ENCODE data around the gene SUPT20HL2. TPM values are rescaled to one million over a fixed set of nuclear protein-coding genes. Genes with fewer than 3 reads are reported as not detected.

SUPT20HL2 gene
- total and polyA plus RNA-seq, 2 donors (not counting 3 experiments of a cell fraction or from before 2014, with no cell fraction given): not detected

DNA sequence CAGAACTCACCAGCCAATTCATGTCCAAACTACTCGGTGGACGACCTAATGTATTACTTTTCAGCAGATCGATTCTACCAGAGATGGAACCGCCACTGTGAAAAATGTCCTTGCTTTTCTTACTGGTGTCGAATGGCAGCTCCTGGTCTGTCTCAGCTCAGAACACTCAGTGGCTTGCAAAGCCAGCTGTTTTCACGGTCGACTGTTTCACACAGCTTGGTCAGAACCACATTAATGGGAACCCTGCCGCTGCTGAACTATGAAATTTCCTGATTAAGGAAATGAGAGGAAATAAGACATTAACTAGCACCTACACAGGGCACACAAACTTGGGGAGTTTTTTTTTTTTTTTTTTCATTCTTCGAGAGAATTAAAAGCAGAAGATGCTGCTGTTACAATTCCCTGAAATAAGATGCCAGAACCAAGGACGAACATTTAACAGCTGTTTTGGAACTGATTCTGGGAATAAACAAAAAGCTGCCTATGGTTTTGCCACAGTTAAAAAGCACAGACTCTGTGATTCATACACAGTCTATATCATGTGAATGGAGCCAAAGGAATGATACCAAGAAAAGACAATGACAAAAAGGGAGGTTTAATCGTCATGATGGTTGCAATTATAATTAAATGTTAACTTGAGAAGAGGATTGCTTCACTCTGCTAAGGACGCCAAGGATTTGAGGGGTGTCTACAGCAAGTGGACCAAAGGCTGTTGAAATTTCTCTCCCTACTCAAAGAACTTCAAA lies 31.3 kb downstream of the SUPT20HL2 start:
- Histone ChIP-seq H4K20me1 (replicated peaks; ENCODE audit: control insufficient read depth, extremely low read depth, insufficient read depth, low read length) (no peaks in the 10 kb centered on the region), H2AFZ (ENCODE audit: low read depth, low read length) (no peak overlapping the region), H3K4me1 (ENCODE audit: control insufficient read depth, extremely low read depth, insufficient read depth, low read length) (no peaks in the 10 kb centered on the region), H3K4me2 (ENCODE audit: insufficient read depth, low read length) (no peak overlapping the region), H3K27ac (ENCODE audit: insufficient read depth, low read depth, low read length) (no peak overlapping the region), H3K36me3 (ENCODE audit: control insufficient read depth in 2 of 2, extremely low read depth in 1 of 2, insufficient read depth in 2 of 2, low read length in 2 of 2) (no peaks in the 10 kb centered on the region), H3K9me3 (replicated peaks; ENCODE audit: control insufficient read depth, insufficient read depth, low read length) (no peaks in the 10 kb centered on the region), H3K9ac (replicated peaks; ENCODE audit: extremely low read depth, insufficient read depth, low read length) (no peak overlapping the region), H3K79me2 (ENCODE audit: control insufficient read depth, insufficient read depth, low read length) (no peaks in the 10 kb centered on the region), H3K9me1 (replicated peaks; ENCODE audit: control insufficient read depth, extremely low read depth, insufficient read depth, low read length) (no peaks in the 10 kb centered on the region), H3K4me3 (replicated peaks in 1 of 3; ENCODE audit: insufficient read depth in 1 of 3, low read depth in 1 of 3, low read length in 3 of 3) (no peak overlapping the region), H3K27me3 (ENCODE audit: control insufficient read depth in 2 of 2, insufficient read depth in 2 of 2, low read length in 2 of 2) (peaks cover 0 to 2% of the 10 kb centered on the region in 2 experiments)
- no peak for DNase-seq (ENCODE audit: low read depth, low spot score)
- TF ChIP-seq MYC (IDR thresholded peaks at IDR 0.05; ENCODE audit: low read depth, low read length) (no peak), JUN (IDR thresholded peaks at IDR 0.05; ENCODE audit: borderline replicate concordance, insufficient read depth, insufficient read length, low read depth) (no peak), FOS (IDR thresholded peaks at IDR 0.05; ENCODE audit: borderline replicate concordance, insufficient read depth, low read length) (no peak), EZH2 (IDR thresholded peaks at IDR 0.05; ENCODE audit: borderline replicate concordance, low read depth, low read length, severe bottlenecking) (no peak), POLR2AphosphoS5 (IDR thresholded peaks at IDR 0.05; ENCODE audit: insufficient read depth, low read depth, low read length) (no peak), POLR2A (IDR thresholded peaks at IDR 0.05; ENCODE audit: low read depth, low read length) (no peak), GATA2 (IDR thresholded peaks at IDR 0.05; ENCODE audit: insufficient read depth, insufficient read length, low read depth, low read length) (no peak)
- TF ChIP-seq, protein P1, sequence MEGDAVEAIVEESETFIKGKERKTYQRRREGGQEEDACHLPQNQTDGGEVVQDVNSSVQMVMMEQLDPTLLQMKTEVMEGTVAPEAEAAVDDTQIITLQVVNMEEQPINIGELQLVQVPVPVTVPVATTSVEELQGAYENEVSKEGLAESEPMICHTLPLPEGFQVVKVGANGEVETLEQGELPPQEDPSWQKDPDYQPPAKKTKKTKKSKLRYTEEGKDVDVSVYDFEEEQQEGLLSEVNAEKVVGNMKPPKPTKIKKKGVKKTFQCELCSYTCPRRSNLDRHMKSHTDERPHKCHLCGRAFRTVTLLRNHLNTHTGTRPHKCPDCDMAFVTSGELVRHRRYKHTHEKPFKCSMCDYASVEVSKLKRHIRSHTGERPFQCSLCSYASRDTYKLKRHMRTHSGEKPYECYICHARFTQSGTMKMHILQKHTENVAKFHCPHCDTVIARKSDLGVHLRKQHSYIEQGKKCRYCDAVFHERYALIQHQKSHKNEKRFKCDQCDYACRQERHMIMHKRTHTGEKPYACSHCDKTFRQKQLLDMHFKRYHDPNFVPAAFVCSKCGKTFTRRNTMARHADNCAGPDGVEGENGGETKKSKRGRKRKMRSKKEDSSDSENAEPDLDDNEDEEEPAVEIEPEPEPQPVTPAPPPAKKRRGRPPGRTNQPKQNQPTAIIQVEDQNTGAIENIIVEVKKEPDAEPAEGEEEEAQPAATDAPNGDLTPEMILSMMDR (IDR thresholded peaks at IDR 0.05; ENCODE audit: extremely low read depth in 1 of 2, insufficient read depth in 1 of 2, low read depth in 1 of 2, low read length in 2 of 2): no peak
- TF ChIP-seq, protein P2, sequence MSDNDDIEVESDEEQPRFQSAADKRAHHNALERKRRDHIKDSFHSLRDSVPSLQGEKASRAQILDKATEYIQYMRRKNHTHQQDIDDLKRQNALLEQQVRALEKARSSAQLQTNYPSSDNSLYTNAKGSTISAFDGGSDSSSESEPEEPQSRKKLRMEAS (IDR thresholded peaks at IDR 0.05; ENCODE audit: insufficient read depth, insufficient read length): no peak
- ChIA-PET CTCF (no interaction called here), POLR2A (no interaction called here)
- no peak for FAIRE-seq
- intact Hi-C loops (cut with micrococcal nuclease) (no loop called here), dilution Hi-C loops (cut with MboI; ENCODE audit: extremely low pct_ligation_motif_present, low sequenced_read_pairs) (no loop called here)
- BruUV-seq (replicated peaks): no TSS peak
